GM12878 (cell line): ENCODE data around the gene TNFRSF9.

ENCODE experiments used
- BRCA1 ChIP-seq: IDR thresholded peaks from 2 replicates; pipeline ENCODE4 v1.6.1; 2011; ENCODE audit warnings: low read depth, low read length, improper control_type of control experiment
- CEBPB ChIP-seq, 2 experiments: fragments of 150-350 bp in 1 of 2; IDR thresholded peaks; 2 replicates each; pipeline ENCODE4 v1.6.1; 2012 to 2014; ENCODE audit warnings: low read depth in 2 of 2, low read length in 2 of 2, borderline replicate concordance in 1 of 2, inconsistent platforms in 1 of 2
- EED ChIP-seq: sonication (generic); IDR thresholded peaks from 2 replicates; pipeline ENCODE4 v1.6.1; 2016; ENCODE audit warnings: antibody characterized with exemption, low read depth
- EP300 ChIP-seq, 2 experiments: fragments of 150-350 bp in 1 of 2; IDR thresholded peaks; 2 replicates each; pipeline ENCODE4 v1.6.1; 2011 to 2012; ENCODE audit warnings: low read depth in 2 of 2, low read length in 2 of 2, borderline replicate concordance in 1 of 2, improper control_type of control experiment in 1 of 2, inconsistent platforms in 1 of 2; ENCODE audit not compliant: control insufficient read depth in 1 of 2
- FOS ChIP-seq: IDR thresholded peaks from 3 replicates; pipeline ENCODE4 v1.6.1; 2011; ENCODE audit warnings: borderline replicate concordance; ENCODE audit not compliant: insufficient read length; ENCODE audit errors: extremely low read depth
- JUND ChIP-seq: IDR thresholded peaks from 2 replicates; pipeline ENCODE4 v1.6.1; 2012; ENCODE audit warnings: low read depth, mild to moderate bottlenecking, low read length, improper control_type of control experiment, moderate library complexity
- POLR2AphosphoS2 ChIP-seq: IDR thresholded peaks from 2 replicates; pipeline ENCODE4 v1.6.1; 2011; ENCODE audit warnings: low read depth, mild to moderate bottlenecking, low read length, improper control_type of control experiment, moderate library complexity
- TF ChIP-seq, protein P1 (sequence below): fragments of 450-650 bp; IDR thresholded peaks from 2 replicates; pipeline ENCODE4 v1.6.1; 2017; ENCODE audit warnings: mild to moderate bottlenecking, moderate library complexity
- TF ChIP-seq, protein P2 (sequence below), 3 experiments: IDR thresholded peaks in 2 of 3; conservative IDR thresholded peaks in 1 of 3; 2 replicates each; pipeline ENCODE4 v1.5.1; 2011; ENCODE audit warnings: low read depth in 3 of 3, low read length in 3 of 3, mild to moderate bottlenecking in 3 of 3, control low read depth in 2 of 3, moderate library complexity in 2 of 3, inconsistent platforms in 1 of 3, mixed read lengths in 1 of 3; ENCODE audit not compliant: control insufficient read depth in 2 of 3, insufficient read depth in 1 of 3; ENCODE audit errors: extremely low read depth in 1 of 3
- TF ChIP-seq, protein P3 (sequence below): IDR thresholded peaks from 2 replicates; pipeline ENCODE4 v1.6.1; 2011; ENCODE audit warnings: low read depth, low read length, improper control_type of control experiment, borderline replicate concordance
- TF ChIP-seq, protein P4 (sequence below): IDR thresholded peaks from 2 replicates; pipeline ENCODE4 v1.6.1; 2012; ENCODE audit warnings: mild to moderate bottlenecking, low read depth, low read length

DNA sequence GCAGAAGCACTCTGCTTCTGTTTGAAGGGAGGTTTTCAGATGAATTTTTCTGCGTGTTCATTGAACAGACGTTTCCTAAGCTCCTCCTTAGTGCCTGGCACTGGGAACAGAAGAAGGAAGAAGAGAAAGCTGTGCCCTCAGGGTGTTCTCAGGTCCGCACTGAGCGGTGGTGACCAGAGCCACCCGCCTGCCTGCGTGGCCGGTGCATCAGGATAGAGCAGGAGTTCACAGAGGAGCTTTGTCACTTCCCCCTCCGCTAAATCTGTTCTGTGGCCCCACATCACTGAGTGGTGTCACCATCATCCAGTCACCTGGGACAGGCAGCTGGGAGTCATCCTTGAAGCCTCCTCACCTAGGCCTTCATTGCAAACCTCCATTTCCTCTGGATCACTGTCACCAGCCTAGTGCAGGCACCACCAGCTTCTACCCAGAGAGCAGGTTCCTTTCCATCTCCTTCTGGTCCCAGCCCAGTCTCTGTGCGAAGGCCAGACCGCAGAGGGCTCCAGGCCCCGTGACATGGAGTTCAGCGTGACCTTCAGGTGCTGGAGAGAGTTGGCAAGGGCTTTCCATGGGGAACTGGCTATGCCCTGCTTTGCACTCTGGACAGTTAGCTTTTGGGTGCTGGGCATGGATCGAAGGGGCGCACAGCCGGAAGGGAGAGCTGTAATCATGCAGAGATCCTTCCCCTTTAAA lies 42.6 kb upstream of the TNFRSF9 start:
- TF ChIP-seq, protein P1, sequence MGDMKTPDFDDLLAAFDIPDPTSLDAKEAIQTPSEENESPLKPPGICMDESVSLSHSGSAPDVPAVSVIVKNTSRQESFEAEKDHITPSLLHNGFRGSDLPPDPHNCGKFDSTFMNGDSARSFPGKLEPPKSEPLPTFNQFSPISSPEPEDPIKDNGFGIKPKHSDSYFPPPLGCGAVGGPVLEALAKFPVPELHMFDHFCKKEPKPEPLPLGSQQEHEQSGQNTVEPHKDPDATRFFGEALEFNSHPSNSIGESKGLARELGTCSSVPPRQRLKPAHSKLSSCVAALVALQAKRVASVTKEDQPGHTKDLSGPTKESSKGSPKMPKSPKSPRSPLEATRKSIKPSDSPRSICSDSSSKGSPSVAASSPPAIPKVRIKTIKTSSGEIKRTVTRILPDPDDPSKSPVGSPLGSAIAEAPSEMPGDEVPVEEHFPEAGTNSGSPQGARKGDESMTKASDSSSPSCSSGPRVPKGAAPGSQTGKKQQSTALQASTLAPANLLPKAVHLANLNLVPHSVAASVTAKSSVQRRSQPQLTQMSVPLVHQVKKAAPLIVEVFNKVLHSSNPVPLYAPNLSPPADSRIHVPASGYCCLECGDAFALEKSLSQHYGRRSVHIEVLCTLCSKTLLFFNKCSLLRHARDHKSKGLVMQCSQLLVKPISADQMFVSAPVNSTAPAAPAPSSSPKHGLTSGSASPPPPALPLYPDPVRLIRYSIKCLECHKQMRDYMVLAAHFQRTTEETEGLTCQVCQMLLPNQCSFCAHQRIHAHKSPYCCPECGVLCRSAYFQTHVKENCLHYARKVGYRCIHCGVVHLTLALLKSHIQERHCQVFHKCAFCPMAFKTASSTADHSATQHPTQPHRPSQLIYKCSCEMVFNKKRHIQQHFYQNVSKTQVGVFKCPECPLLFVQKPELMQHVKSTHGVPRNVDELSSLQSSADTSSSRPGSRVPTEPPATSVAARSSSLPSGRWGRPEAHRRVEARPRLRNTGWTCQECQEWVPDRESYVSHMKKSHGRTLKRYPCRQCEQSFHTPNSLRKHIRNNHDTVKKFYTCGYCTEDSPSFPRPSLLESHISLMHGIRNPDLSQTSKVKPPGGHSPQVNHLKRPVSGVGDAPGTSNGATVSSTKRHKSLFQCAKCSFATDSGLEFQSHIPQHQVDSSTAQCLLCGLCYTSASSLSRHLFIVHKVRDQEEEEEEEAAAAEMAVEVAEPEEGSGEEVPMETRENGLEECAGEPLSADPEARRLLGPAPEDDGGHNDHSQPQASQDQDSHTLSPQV = no peak
- TF ChIP-seq, protein P2, sequence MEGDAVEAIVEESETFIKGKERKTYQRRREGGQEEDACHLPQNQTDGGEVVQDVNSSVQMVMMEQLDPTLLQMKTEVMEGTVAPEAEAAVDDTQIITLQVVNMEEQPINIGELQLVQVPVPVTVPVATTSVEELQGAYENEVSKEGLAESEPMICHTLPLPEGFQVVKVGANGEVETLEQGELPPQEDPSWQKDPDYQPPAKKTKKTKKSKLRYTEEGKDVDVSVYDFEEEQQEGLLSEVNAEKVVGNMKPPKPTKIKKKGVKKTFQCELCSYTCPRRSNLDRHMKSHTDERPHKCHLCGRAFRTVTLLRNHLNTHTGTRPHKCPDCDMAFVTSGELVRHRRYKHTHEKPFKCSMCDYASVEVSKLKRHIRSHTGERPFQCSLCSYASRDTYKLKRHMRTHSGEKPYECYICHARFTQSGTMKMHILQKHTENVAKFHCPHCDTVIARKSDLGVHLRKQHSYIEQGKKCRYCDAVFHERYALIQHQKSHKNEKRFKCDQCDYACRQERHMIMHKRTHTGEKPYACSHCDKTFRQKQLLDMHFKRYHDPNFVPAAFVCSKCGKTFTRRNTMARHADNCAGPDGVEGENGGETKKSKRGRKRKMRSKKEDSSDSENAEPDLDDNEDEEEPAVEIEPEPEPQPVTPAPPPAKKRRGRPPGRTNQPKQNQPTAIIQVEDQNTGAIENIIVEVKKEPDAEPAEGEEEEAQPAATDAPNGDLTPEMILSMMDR (IDR thresholded peaks at IDR 0.05 in 2 of 3, conservative IDR thresholded peaks at IDR 0.05 in 1 of 3; ENCODE audit: control insufficient read depth in 2 of 3, extremely low read depth in 1 of 3, insufficient read depth in 1 of 3, low read depth in 3 of 3, low read length in 3 of 3) = no peak
- no peak for TF ChIP-seq FOS
- no peak for TF ChIP-seq EED
- TF ChIP-seq CEBPB (IDR thresholded peaks at IDR 0.05; ENCODE audit: borderline replicate concordance in 1 of 2, low read depth in 2 of 2, low read length in 2 of 2) = no peak
- TF ChIP-seq, protein P3, sequence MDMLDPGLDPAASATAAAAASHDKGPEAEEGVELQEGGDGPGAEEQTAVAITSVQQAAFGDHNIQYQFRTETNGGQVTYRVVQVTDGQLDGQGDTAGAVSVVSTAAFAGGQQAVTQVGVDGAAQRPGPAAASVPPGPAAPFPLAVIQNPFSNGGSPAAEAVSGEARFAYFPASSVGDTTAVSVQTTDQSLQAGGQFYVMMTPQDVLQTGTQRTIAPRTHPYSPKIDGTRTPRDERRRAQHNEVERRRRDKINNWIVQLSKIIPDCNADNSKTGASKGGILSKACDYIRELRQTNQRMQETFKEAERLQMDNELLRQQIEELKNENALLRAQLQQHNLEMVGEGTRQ = no peak
- TF ChIP-seq, protein P4, sequence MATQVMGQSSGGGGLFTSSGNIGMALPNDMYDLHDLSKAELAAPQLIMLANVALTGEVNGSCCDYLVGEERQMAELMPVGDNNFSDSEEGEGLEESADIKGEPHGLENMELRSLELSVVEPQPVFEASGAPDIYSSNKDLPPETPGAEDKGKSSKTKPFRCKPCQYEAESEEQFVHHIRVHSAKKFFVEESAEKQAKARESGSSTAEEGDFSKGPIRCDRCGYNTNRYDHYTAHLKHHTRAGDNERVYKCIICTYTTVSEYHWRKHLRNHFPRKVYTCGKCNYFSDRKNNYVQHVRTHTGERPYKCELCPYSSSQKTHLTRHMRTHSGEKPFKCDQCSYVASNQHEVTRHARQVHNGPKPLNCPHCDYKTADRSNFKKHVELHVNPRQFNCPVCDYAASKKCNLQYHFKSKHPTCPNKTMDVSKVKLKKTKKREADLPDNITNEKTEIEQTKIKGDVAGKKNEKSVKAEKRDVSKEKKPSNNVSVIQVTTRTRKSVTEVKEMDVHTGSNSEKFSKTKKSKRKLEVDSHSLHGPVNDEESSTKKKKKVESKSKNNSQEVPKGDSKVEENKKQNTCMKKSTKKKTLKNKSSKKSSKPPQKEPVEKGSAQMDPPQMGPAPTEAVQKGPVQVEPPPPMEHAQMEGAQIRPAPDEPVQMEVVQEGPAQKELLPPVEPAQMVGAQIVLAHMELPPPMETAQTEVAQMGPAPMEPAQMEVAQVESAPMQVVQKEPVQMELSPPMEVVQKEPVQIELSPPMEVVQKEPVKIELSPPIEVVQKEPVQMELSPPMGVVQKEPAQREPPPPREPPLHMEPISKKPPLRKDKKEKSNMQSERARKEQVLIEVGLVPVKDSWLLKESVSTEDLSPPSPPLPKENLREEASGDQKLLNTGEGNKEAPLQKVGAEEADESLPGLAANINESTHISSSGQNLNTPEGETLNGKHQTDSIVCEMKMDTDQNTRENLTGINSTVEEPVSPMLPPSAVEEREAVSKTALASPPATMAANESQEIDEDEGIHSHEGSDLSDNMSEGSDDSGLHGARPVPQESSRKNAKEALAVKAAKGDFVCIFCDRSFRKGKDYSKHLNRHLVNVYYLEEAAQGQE = no peak
- TF ChIP-seq EP300 (IDR thresholded peaks at IDR 0.05; ENCODE audit: borderline replicate concordance in 1 of 2, control insufficient read depth in 1 of 2, low read depth in 2 of 2, low read length in 2 of 2) = no peak
- no peak for TF ChIP-seq POLR2AphosphoS2
- no peak for TF ChIP-seq BRCA1
- no peak for TF ChIP-seq JUND
